ENCODE results near the gene CTDSPL2.
A peak's percentile ranks its signal among the peaks of the same experiment; 100 is the strongest.
"Not testable (repeated sequence)": the region's sequence is repeated elsewhere in the genome, so short reads cannot be mapped to it uniquely, and the experiment has no call there.

CTDSPL2 gene

GRCh38 chr15:44426975-44427755, at the start of gene CTDSPL2:
Gene CTDSPL2 (plus strand): TSS chr15:44427629. CDS start chr15:44459015, 31,386 bp downstream.
- H3K27ac ChIP-seq: peak within 1 kb of the TSS; percentile 41 to 99 (median 90)
- peak within 1 kb of the TSS; percentile 61 to 83 (median 73) for H3K4me3 ChIP-seq

- Histone ChIP-seq H3K27ac (no peak overlapping the region), H3K4me3 (no peak overlapping the region)
Measured at GRCh38 chr15:44381236-44381635, 46.2 kb upstream of the CTDSPL2 start.

GRCh38 chr15:44385344-44385942, 42.0 kb upstream of the CTDSPL2 start:
- no peak overlapping the region for H3K4me3 ChIP-seq
- no peak overlapping the region for H3K27ac ChIP-seq

- H3K4me3 ChIP-seq: no peak overlapping the region
Measured at GRCh38 chr15:44394062-44394461, 33.4 kb upstream of the CTDSPL2 start.

GRCh38 chr15:44394562-44394961, 32.9 kb upstream of the CTDSPL2 start:
- H3K4me3 ChIP-seq: no peak overlapping the region
- no peak overlapping the region for H3K27ac ChIP-seq

More at GRCh38 chr15:44394062-44394461, 33.4 kb upstream of the CTDSPL2 start:
- no peak overlapping the region for H3K27ac ChIP-seq

GRCh38 chr15:44397869-44398268, 29.6 kb upstream of the CTDSPL2 start:
- H3K4me3 ChIP-seq: no peak overlapping the region
- H3K27ac ChIP-seq: no peak overlapping the region

- no peak overlapping the region for H3K27ac ChIP-seq
- H3K4me3 ChIP-seq: no peak overlapping the region
Measured at GRCh38 chr15:44414001-44414400, 13.4 kb upstream of the CTDSPL2 start.

- Histone ChIP-seq H3K27ac (peak overlapping the region; percentile 41 to 99 (median 90)), H3K4me3 (peak overlapping the region; percentile 61 to 83 (median 73))
Measured at GRCh38 chr15:44427756-44428724, 611 bp downstream of the CTDSPL2 start.

GRCh38 chr15:44435893-44436667, 8.7 kb downstream of the CTDSPL2 start:
- no peak overlapping the region for H3K27ac ChIP-seq
- H3K4me3 ChIP-seq: no peak overlapping the region

- H3K4me3 ChIP-seq: no peak overlapping the region
- H3K27ac ChIP-seq: no peak overlapping the region
Measured at GRCh38 chr15:44438402-44438801, 11.0 kb downstream of the CTDSPL2 start.

- no peak overlapping the region for H3K4me3 ChIP-seq
Measured at GRCh38 chr15:44441095-44441501, 13.7 kb downstream of the CTDSPL2 start.

GRCh38 chr15:44443515-44443914, 16.1 kb downstream of the CTDSPL2 start:
- Histone ChIP-seq H3K4me3 (no peak overlapping the region), H3K27ac (no peak overlapping the region)

More at GRCh38 chr15:44441095-44441501, 13.7 kb downstream of the CTDSPL2 start:
- H3K27ac ChIP-seq: no peak overlapping the region

GRCh38 chr15:44447772-44448376, 20.4 kb downstream of the CTDSPL2 start:
- H3K4me3 ChIP-seq: no peak overlapping the region

GRCh38 chr15:44450172-44450571, 22.7 kb downstream of the CTDSPL2 start:
- no peak overlapping the region for H3K4me3 ChIP-seq
- H3K27ac ChIP-seq: no peak overlapping the region

More at GRCh38 chr15:44447772-44448376, 20.4 kb downstream of the CTDSPL2 start:
- no peak overlapping the region for H3K27ac ChIP-seq

GRCh38 chr15:44453578-44454283, 26.3 kb downstream of the CTDSPL2 start:
- not testable (repeated sequence) for H3K4me3 ChIP-seq, H3K27ac ChIP-seq

- H3K27ac ChIP-seq: no peak overlapping the region
- no peak overlapping the region for H3K4me3 ChIP-seq
Measured at GRCh38 chr15:44458429-44458828, 31.0 kb downstream of the CTDSPL2 start.

GRCh38 chr15:44468709-44469385, 41.4 kb downstream of the CTDSPL2 start:
- H3K27ac ChIP-seq: no peak overlapping the region
- no peak overlapping the region for H3K4me3 ChIP-seq
